HG03196 (cell line): Measurements from ENCODE around the gene FOXA2.
"Not testable (repeated sequence)": the region's sequence is repeated elsewhere in the genome, so short reads cannot be mapped to it uniquely, and the experiment has no call there.

Experiments
- ATAC-seq: cut with Tn5 transposase; IDR thresholded peaks from one replicate; pipeline ENCODE4 v1.9.1; 2021; ENCODE audit not compliant: unreplicated experiment

FOXA2 gene

DNA sequence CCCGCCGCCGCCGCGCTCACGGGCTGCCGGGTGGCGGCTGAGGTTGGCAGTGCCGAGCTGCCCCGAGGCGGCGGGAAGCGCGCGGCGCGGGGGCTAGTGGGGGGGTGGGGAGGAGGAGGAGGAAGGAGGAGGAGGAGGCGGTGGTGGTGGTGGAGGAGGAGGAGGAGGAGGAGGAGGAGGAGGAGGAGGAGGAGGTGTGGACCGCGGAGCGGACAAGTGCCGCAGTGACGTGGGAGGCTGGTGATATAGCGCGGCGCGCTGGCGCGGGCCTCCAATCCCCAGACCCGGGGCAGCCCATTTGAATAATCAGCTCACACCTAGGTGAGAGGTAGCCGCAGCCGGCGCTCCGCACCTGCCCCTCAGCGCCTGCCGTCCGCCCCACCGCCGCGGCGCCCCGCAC is at the start of gene FOXA2:
TSS of gene FOXA2 (minus strand) at position 51 of the 400 bp plus-strand sequence. CDS start 294 bp downstream, outside the sequence.
- no peak for ATAC-seq

DNA sequence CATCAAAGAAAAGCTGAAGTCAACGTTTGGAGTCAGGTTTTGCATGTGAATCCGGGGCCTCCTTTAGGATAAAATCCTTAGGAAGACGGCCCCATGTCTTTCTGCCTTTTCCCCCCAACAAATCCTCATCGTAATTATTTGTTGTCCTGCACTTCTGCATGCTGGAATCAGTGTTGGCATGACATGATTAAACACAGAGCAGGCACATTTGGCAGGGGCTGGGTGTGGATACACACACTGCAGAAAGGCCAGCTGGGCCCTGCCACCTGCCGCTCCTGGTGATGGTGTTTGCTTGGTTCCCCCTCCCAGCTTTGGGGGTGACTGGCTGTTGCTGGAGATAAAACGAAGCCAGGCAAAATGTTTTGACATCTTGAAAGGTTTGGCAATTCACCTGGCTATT is 46.3 kb upstream of the FOXA2 start:
- ATAC-seq: no peak

DNA sequence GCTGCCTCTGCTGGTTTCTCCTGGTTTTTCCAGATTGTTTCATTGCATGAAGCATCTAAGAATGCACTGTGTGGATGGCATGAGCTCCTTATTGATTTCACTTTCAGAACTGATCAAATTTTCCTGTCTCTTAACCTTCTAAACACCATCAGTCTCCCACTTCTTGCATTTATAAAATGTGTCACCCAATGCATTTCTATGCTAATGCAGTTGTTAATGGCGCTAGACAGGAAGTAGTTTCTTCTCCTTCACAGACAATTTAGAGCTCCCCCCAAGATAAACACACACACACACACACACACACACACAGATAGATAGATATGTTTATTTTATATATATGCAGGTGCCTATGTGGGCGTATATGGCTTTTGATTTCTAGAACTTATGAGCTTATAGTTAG is 45.6 kb upstream of the FOXA2 start:
- ATAC-seq: no peak

DNA sequence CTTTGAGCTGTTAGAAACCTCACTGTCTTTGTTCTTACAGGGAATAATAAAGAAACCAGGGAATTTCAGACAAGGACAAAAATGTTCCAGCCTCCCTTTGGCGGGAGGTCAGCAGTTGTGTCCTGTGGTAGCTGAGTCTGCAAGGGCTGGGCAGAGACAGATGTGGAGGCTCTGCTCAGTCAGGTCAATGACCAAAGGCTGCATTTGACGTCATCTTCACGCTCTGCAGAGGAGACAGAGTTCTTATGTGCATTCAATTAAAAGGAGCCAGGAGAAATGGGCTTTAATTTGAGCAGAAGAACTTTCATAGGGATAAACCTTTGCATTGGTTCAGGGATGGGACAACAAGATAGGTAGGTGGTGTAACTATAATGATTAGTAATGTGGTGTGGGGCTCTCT is 45.1 kb upstream of the FOXA2 start:
- ATAC-seq: no peak

DNA sequence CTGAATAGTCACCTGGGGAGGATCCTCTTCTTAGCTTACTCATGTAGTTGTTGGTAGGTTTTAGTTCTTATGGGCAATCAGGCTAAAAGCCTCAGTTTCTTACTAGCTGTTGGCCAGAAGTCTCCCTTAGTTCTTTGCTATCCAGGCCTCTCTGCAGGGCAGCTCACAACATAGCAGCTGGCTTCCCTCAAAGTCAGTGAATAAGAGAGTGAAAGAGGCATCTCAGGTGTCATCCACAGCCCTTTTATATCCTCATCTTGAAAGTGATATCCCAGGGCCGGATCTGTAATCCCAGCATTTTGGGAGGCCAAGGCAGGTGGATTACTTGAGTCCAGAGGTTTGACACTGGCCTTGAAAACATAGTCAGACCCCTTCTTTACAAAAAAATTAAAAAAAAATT is 42.1 kb upstream of the FOXA2 start:
- ATAC-seq: no peak

DNA sequence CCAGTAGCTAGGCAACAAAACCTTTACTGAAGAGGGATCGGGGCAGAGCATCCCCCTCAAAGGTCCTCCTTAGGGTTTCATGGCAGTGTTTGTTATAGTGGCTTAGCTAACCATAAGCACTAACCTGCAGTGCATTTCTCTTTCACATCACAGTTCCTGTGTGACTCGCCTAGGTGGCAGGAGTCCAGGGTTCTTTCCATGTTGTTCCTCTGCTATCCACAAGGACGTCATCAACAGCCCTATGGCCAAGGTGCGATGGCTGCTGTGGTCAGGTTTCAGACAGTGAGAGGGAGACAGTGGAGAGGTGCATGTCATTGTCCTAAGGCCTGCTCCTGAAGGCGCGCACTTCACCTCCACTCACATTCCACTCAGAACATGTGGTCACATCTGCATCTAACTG is 38.8 kb upstream of the FOXA2 start:
- ATAC-seq: no peak

DNA sequence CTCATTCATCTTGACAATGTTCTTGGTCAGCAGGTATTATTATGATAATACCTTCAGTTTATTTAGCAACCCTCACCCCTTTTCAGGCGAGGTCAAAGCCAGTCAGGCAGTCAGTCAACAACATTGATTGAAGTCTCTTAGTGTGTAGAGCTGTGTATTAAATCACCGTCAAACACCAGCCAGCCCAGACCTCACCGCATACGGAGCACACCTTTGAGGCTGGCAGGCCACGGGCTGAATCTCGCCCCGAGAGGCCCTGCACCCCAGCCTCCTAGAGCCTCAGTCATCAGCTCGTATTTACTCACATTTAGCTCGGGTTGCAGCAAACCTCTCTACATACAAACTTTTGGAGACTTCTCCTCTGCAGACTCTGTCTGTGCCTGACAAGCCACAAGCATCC is 36.0 kb upstream of the FOXA2 start:
- ATAC-seq: no peak

DNA sequence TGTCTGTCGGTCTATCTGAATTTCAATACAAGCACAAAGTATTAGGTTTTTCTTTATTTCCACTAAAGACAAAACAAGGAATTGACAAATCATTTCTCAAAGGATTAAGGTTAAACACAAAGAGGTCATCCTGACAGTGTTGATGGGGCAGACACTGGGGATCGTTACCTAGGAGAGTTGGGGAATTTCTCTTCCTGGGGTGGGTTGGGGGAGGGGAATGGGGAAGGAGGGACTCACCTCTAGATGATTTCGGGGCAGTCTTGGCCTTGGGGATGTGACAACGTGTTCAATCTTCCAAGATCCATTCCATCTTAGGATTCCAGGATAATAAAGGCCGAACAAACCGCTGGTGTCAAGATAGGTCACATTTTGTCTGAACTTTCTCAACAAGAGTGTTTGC is 35.4 kb upstream of the FOXA2 start:
- no peak for ATAC-seq

DNA sequence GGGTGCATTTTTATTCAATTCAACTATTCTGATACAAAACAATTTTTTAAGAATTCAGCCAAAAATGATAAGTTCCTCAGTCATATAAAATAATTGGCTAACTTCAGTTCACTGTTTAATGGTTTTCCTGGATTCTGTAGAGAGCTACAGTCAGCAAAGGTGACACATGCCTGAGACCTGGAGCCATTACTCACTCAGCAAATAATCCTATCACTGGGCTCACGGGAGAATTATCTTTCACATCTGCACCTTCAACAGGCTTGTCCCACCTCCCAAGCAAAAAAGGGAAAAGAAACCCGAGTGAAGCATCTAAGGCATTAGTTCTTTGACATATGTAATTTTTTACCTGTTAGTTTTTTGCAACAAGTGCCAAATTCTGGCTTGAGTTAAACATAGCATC is 34.9 kb upstream of the FOXA2 start:
- ATAC-seq: no peak

DNA sequence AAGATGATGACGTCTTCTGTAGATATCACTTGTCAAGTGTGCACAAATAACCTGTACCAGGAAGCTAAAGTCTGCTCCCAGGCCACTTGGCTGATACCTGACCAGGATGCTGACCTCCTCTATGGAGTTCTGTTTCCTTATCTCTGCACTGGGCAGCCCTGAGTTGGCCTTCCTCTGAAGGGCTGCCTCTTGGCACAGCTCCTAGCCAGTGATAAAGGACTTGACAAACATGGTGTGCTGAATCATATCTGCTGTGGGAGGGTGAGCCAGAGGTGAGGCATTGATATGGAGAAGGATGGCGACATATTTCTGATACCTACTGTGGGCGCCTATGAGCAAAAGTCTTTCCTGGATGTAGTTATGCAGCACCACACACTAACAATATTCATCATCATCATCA is 32.8 kb upstream of the FOXA2 start:
- ATAC-seq: no peak

DNA sequence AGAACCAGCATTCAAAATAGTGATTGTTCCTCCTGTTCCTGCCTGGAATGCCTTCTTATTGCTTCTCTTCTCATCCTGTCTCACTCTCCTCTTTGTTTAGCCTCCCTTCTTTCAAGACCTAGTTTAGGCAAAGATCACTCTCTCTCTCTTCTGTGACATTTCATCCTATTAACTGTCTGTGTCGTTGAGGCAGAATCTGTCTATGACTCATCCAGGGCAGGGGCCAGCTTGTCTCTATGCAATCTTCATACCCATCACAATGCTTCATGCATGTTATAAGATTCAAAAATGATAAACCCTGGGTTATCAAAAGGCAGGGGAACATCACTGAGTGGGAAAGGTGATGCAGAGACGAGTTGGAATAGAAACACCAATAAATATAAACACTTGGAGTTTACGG is 32.2 kb upstream of the FOXA2 start:
- ATAC-seq: no peak

DNA sequence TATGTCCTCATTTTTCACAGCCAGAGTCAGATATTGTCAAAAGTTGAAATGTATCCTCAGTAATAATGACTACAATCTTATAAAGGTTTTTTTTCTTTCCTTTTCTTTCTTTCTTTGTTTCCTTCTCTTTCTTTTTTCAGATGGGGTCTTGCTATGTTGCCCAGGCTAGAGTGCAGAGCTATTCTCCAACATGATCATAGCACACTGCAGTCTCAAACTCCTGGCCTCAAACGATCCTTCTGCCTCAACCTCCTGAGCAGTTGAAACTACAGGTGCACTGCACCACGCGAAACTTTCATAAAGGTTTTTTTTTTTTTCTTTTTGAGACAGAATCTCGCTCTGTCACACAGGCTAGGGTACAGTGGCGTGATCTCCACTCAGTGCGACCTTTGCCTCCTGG is 31.1 kb upstream of the FOXA2 start:
- ATAC-seq: no peak

DNA sequence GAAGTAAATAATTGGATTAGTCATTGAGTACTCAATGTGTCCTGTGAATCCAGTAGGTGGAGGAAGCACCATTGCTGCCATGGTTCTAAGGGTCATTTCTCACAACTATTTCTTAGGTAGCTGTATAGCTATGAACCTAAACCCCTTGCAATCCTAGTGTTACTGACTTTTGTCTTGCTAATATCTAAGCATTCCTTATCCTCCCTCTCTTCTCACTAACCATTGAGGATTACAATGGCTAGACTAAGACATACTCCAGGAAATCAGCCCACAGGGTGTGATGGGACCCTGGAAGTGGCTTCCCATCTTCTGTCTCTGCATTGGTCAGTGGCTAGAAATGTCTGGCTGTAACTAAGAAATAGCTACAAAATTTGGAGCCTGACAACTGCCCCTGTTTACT is 27.3 kb upstream of the FOXA2 start:
- no peak for ATAC-seq

DNA sequence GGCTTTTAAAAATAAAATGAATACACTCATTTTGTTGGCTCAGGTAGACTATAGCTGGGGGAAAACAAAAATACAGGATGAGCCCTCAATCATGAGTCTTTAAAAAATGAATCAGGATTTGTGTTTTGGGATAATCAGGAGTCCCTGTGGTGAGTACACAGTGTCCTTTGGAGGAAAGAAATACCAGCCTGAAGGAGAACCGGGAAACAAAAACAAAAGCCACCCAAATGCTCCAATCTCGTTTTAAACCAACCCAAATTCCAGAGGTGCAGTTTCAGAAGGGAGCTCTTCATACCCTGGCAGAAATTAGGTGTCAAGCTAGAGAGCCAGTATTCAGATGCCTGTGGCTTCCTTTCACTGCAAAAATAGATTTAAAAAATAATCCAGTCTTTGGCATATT is 23.3 kb upstream of the FOXA2 start:
- ATAC-seq: no peak

DNA sequence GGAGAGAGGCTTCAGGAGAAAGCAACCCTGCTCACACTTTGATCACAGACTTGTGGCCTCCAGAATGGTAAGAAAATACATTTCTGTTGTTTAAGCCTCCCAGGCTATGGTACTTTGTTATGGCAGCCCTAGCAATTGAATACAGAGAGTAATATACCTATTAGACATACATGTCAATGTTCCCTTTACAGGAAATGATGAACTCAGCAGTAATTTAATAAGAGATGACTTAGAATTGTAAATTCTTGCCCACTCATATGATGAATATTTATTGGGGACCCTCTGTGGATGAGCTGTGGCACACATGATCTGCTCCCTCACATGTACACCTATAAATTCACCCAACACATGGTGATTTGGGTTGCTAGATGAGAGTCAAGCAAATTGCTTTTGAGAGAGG is 20.4 kb upstream of the FOXA2 start:
- ATAC-seq: no peak

DNA sequence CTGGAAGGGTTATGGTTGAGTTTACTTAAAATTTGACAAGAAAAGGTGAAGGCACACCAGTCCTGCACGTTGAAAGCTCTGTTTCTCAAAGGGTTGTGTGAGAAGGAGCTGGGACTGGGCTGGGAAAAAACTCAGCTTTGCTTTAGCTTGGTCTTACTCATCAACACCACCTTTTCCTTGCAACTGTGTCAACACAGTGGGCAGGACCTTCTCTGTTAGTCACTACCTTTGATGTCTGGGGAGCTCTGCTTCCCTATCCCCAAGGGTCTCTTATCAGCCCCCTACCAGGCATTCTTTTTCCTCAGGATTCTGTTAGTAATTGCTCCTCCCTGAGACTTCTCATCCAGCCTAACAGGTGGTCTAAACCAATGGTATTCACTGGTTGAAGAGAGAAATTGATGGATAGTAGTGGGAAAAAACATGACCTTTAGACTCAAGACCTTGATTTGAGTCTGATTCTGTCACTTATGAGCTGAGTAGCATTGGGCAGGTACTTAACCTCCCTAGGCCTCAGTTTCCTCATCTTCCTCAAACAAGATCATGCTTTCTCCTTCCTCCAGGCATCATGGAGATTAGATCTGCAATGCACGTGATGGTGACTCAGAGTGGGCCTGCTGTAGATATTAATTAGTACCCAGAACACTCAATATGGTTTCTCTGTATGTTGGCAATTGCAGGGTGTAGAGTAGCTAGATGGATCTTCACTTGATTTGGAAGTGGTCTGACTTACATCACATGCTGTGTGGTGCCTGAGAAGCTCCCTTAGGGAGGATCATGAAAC is 17.2 kb upstream of the FOXA2 start:
- no peak for ATAC-seq

DNA sequence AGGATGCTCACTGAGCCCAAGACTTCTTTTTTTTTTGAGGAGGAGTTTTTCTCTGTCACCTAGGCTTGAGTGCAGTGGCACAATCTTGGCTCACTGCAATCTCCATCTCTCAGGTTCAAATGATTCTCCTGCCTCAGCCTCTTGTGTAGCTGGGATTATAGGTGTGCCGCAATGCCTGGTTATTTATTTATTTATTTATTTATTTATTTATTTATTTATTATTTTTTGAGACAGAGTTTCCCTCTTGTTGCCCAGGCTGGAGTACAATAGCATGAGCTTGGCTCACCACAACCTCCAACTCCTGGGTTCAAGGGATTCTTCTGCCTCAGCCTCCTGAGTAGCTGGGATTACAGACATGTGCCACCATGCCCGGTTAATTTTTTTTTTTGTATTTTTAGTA is 14.9 kb upstream of the FOXA2 start:
- ATAC-seq: not testable (repeated sequence)

DNA sequence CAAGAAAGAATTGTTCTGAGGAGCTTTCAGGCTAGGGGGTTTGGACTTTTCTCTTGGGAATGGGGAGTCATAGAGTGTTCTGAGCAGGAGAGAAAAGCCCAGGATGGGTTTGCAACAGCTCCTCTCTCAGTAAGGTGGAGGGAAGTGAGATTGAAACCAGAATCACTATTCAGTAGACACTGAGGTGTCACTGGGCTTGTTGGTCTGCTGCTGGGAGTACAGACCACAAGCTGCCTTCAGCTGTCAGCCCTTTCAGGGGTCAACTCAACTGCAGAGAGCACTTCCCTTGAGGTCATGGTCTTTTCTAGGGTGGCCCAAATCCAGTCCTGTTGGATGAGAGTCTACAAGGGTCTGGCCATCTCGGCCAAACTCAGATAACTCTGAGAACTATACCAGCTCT is 12.9 kb upstream of the FOXA2 start:
- ATAC-seq: no peak

DNA sequence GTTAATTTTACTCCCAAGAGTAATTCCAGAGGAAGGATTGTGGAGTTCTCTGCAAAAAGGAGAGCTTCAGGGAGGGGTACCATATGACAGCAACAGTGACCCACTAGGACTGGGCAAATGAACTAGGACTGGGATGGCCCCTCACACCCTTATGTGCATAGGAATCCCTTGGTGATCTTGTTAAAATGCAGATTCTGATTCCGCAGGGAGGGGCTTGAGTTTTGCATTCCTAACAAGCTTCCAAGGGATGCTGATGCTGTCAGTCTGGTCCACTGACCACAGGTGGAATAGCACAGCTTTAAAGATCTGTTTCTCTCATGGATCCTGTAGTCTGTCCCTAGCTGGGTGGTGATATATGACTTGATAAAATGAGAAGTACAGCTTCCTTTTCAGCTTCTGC is 6.3 kb upstream of the FOXA2 start:
- no peak for ATAC-seq

DNA sequence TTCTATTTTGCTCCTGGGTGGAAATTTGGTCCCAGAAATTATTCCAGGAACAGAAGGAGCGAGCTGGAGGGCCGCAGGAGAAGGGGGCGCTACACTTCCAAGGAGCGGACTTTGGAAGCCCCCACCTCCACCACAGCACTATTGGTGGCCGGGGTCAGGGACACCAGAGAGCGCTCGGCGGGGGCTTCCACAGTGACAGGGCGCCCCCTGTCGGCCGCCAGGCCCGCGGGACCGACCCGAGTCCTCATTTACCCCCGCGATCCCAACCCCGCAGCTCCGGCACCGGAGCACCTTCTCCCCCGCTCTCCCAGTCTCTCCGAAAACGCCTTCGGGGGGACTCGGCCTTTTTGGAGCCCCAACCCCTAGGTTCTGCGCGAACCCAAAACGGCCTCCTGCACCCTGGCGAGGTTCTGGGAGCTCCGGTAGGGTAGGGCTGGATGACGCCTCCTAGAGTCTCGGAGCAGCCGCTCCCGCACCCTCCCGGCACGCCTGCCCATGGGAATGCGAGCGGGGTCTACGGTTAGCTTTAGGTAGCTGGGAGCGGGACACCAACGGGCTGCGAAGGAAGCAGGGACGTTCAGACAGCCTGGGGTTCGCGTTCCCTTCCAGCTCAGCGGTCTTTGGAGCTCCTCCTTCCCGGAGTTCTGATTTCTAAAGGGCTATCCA is 2.4 kb upstream of the FOXA2 start:
- no peak for ATAC-seq

DNA sequence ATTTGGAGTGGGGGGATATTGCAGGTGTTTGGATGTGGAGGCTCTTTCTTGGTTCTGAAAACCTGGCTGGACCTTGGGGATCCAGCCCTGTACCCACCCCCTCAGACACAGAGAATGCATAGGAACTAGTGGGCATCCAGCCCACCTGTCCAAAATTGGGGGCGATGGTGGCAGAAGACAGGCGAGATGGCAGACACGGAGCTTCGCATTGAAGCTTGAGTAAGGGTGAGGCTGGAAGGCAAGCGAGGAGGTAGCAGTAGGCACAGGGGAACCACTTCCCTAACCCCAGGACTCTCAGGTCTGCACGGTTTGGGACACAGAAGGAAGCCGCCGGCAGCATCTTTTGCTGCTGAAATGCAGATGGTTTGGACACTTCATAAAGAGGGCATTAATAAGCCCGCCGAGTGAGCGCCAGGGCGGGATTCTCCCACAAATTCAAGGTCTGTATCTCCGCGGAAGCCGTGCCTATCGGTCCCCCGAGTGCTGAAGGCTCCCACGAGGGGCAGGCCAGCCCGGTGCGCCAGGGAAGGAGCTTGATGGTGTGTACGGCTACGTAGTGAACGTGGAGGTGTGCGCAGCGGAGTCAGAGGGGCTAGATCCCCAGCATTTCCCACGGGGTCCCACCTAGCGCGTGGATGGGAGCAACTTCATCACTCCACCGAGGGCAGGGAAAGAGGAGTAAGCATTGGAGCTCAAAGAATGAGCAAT is 1.6 kb upstream of the FOXA2 start:
- no peak for ATAC-seq
